HL-60 (cell line): ENCODE measurements around the gene GORASP2.

Experiments used
- TF ChIP-seq, protein P1 (sequence below): IDR thresholded peaks from 2 replicates; pipeline ENCODE4 v1.6.1; 2012; ENCODE audit warnings: low read depth; ENCODE audit not compliant: insufficient replicate concordance
- TF ChIP-seq, protein P2 (sequence below): IDR thresholded peaks from one replicate; pipeline ENCODE4 v1.5.1; 2011; ENCODE audit warnings: low read length, control low read depth, inconsistent platforms; ENCODE audit not compliant: insufficient read depth

DNA sequence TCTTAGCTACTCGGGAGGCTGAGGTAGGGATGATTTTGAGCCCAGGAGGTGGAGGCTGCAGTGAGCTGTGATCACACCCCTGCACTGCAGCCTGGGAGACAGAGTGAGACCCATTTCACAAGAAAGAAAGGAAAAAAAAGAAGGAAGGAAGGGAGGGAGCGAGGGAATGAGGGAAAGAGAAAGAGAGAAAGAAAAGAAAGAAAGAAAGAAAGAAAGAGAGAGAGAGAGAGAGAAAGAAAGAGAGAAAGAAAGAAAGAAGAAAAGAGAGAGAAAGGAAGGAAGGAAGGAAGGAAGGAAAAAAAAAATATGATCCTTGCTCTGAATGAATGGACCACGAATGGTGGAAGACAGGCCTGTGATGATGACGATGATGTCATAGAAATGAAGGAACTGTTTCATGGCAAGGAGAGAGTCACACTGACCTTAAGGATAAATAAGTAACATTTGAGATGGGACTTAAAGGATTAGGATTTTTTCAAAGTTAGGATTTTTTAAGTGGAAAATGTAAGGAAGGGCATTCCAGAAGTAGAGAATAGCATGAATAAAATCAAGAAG, 2.2 kb upstream of the GORASP2 start:
- TF ChIP-seq, protein P1, sequence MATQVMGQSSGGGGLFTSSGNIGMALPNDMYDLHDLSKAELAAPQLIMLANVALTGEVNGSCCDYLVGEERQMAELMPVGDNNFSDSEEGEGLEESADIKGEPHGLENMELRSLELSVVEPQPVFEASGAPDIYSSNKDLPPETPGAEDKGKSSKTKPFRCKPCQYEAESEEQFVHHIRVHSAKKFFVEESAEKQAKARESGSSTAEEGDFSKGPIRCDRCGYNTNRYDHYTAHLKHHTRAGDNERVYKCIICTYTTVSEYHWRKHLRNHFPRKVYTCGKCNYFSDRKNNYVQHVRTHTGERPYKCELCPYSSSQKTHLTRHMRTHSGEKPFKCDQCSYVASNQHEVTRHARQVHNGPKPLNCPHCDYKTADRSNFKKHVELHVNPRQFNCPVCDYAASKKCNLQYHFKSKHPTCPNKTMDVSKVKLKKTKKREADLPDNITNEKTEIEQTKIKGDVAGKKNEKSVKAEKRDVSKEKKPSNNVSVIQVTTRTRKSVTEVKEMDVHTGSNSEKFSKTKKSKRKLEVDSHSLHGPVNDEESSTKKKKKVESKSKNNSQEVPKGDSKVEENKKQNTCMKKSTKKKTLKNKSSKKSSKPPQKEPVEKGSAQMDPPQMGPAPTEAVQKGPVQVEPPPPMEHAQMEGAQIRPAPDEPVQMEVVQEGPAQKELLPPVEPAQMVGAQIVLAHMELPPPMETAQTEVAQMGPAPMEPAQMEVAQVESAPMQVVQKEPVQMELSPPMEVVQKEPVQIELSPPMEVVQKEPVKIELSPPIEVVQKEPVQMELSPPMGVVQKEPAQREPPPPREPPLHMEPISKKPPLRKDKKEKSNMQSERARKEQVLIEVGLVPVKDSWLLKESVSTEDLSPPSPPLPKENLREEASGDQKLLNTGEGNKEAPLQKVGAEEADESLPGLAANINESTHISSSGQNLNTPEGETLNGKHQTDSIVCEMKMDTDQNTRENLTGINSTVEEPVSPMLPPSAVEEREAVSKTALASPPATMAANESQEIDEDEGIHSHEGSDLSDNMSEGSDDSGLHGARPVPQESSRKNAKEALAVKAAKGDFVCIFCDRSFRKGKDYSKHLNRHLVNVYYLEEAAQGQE = no peak
- TF ChIP-seq, protein P2, sequence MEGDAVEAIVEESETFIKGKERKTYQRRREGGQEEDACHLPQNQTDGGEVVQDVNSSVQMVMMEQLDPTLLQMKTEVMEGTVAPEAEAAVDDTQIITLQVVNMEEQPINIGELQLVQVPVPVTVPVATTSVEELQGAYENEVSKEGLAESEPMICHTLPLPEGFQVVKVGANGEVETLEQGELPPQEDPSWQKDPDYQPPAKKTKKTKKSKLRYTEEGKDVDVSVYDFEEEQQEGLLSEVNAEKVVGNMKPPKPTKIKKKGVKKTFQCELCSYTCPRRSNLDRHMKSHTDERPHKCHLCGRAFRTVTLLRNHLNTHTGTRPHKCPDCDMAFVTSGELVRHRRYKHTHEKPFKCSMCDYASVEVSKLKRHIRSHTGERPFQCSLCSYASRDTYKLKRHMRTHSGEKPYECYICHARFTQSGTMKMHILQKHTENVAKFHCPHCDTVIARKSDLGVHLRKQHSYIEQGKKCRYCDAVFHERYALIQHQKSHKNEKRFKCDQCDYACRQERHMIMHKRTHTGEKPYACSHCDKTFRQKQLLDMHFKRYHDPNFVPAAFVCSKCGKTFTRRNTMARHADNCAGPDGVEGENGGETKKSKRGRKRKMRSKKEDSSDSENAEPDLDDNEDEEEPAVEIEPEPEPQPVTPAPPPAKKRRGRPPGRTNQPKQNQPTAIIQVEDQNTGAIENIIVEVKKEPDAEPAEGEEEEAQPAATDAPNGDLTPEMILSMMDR = no peak
